ENCODE measurements around the gene KATNB1. TPM values are rescaled to one million over a fixed set of nuclear protein-coding genes. Genes with fewer than 3 reads are reported as not detected.

KATNB1 gene
- polyA plus RNA-seq, 1 of the 3 experiments (the other 2 are of a cell fraction), result 43.7 TPM

DNA sequence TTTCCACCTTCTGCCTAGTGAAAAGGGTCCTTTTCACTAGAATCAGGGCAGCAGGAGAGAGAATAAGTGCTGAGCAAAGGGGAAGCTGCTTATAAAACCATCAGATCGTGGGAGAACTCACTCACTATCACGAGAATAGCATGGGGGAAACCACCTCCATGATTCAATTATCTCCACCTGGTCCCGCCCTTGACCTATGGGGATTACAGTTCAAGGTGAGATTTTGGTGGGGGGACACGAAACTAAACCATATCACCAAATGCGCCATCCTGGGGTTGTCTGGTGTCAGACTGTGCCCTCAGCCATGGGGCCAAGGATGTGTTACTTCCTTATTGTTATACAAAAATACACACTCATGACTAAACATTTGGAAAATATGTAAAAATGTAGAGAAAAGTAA lies 10.4 kb upstream of the KATNB1 start:
- 56% methylated on average over 5 of the region's 5 CpGs for WGBS (ENCODE audit: low lambda C conversion rate)
- CTCF ChIA-PET, result interaction anchor here (0.6 to 1.5 kb wide), 3 partner anchors 149 to 197 kb away, joined by 3 to 6 read pairs (median 3); no protein-coding TSS in a partner anchor

DNA sequence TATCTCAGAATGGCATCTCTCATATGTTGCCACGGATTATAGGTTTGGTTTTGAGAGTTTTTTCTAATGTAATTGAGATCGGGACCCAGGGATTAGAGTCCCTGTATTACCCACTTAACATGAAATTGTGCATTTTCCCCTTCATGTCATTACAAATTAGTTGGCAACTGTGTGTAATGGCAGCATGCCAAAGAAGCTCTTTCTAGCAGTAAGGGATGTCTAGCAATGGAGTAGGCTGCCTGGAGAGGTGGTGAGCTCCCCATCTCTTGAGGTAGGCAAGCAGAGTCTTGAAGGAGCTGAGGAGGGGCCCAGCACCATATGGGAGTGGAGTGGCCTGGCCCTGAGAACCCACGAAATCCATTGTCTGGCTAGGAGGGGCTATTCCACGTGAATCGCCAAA lies 10.0 kb upstream of the KATNB1 start:
- no peaks in the 10 kb centered on the region for H3K79me2 ChIP-seq (ENCODE audit: insufficient read depth)
- no peaks in the 10 kb centered on the region for H3K36me3 ChIP-seq (replicated peaks in 1 of 2; ENCODE audit: control insufficient read depth in 1 of 2, insufficient read depth in 2 of 2, low read length in 1 of 2)
- ChIA-PET POLR2A (no interaction called here), CTCF (interaction anchor here (1.5 to 1.7 kb wide), 2 partner anchors 149 to 151 kb away, joined by 3 read pairs; no protein-coding TSS in a partner anchor)
- 26% methylated on average over 2 of the region's 5 CpGs for WGBS (ENCODE audit: low lambda C conversion rate)
- H3K9me3 ChIP-seq, result no peaks in the 10 kb centered on the region
- DNase-seq, result no peak
- no peak overlapping the region for H3K27ac ChIP-seq (ENCODE audit: low read depth in 2 of 2, low read length in 1 of 2)
- no peak overlapping the region for H2AFZ ChIP-seq (ENCODE audit: low read depth)
- no peaks in the 10 kb centered on the region for H3K9me2 ChIP-seq
- H4K20me1 ChIP-seq (ENCODE audit: insufficient read depth), result no peaks in the 10 kb centered on the region
- H3K4me3 ChIP-seq (ENCODE audit: low read depth in 2 of 2, low read length in 1 of 2), result no peak overlapping the region
- TF ChIP-seq EZH2phosphoT487 (IDR thresholded peaks at IDR 0.05; ENCODE audit: borderline replicate concordance, low read depth) (no peak), TEAD4 (IDR thresholded peaks at IDR 0.05; ENCODE audit: borderline replicate concordance, insufficient read depth) (no peak), RXRA (IDR thresholded peaks at IDR 0.05; ENCODE audit: borderline replicate concordance, low read depth) (no peak), RFX5 (IDR thresholded peaks at IDR 0.05; ENCODE audit: low read length) (no peak), ELF1 (IDR thresholded peaks at IDR 0.05) (no peak), MEF2A (IDR thresholded peaks at IDR 0.05; ENCODE audit: borderline replicate concordance, low read depth) (no peak), NRF1 (IDR thresholded peaks at IDR 0.05; ENCODE audit: low read depth, low read length) (no peak), MXI1 (IDR thresholded peaks at IDR 0.05; ENCODE audit: low read depth, low read length) (no peak)
- TF ChIP-seq, protein P1, sequence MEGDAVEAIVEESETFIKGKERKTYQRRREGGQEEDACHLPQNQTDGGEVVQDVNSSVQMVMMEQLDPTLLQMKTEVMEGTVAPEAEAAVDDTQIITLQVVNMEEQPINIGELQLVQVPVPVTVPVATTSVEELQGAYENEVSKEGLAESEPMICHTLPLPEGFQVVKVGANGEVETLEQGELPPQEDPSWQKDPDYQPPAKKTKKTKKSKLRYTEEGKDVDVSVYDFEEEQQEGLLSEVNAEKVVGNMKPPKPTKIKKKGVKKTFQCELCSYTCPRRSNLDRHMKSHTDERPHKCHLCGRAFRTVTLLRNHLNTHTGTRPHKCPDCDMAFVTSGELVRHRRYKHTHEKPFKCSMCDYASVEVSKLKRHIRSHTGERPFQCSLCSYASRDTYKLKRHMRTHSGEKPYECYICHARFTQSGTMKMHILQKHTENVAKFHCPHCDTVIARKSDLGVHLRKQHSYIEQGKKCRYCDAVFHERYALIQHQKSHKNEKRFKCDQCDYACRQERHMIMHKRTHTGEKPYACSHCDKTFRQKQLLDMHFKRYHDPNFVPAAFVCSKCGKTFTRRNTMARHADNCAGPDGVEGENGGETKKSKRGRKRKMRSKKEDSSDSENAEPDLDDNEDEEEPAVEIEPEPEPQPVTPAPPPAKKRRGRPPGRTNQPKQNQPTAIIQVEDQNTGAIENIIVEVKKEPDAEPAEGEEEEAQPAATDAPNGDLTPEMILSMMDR (IDR thresholded peaks at IDR 0.05), result no peak
- TF ChIP-seq, protein P2, sequence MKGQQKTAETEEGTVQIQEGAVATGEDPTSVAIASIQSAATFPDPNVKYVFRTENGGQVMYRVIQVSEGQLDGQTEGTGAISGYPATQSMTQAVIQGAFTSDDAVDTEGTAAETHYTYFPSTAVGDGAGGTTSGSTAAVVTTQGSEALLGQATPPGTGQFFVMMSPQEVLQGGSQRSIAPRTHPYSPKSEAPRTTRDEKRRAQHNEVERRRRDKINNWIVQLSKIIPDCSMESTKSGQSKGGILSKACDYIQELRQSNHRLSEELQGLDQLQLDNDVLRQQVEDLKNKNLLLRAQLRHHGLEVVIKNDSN (IDR thresholded peaks at IDR 0.05; ENCODE audit: borderline replicate concordance, low read depth), result no peak
- TF ChIP-seq, protein P3, sequence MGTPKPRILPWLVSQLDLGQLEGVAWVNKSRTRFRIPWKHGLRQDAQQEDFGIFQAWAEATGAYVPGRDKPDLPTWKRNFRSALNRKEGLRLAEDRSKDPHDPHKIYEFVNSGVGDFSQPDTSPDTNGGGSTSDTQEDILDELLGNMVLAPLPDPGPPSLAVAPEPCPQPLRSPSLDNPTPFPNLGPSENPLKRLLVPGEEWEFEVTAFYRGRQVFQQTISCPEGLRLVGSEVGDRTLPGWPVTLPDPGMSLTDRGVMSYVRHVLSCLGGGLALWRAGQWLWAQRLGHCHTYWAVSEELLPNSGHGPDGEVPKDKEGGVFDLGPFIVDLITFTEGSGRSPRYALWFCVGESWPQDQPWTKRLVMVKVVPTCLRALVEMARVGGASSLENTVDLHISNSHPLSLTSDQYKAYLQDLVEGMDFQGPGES (IDR thresholded peaks at IDR 0.05; ENCODE audit: low read depth, low read length), result no peak
- H3K27me3 ChIP-seq (ENCODE audit: insufficient read depth), result no peaks in the 10 kb centered on the region; the same call in 1 of the 2 replicates
- H3K4me1 ChIP-seq (ENCODE audit: control insufficient read depth in 1 of 2, insufficient read depth in 2 of 2, low read depth in 1 of 2, low read length in 1 of 2), result peaks cover 0 to 7% of the 10 kb centered on the region in 2 experiments; a peak in 1 of 4 replicates
- no peak overlapping the region for H3K4me2 ChIP-seq
- H3K9ac ChIP-seq, result no peak overlapping the region
- H3F3A ChIP-seq (replicated peaks; ENCODE audit: insufficient read depth), result no peaks in the 10 kb centered on the region

More for the DNA sequence above, 10.4 kb upstream of the KATNB1 start:
- Histone ChIP-seq H3K27me3 (ENCODE audit: insufficient read depth) (no peaks in the 10 kb centered on the region; the same call in 1 of the 2 replicates), H3K36me3 (replicated peaks in 1 of 2; ENCODE audit: control insufficient read depth in 1 of 2, insufficient read depth in 2 of 2, low read length in 1 of 2) (no peaks in the 10 kb centered on the region), H3K27ac (ENCODE audit: low read depth in 2 of 2, low read length in 1 of 2) (no peak overlapping the region), H3K79me2 (ENCODE audit: insufficient read depth) (no peaks in the 10 kb centered on the region), H3K4me2 (no peak overlapping the region), H3K4me1 (ENCODE audit: control insufficient read depth in 1 of 2, insufficient read depth in 2 of 2, low read depth in 1 of 2, low read length in 1 of 2) (peaks cover 0 to 7% of the 10 kb centered on the region in 2 experiments; a peak in 1 of 4 replicates), H3K9me2 (no peaks in the 10 kb centered on the region), H2AFZ (ENCODE audit: low read depth) (no peak overlapping the region), H3F3A (replicated peaks; ENCODE audit: insufficient read depth) (no peaks in the 10 kb centered on the region), H3K9me3 (no peaks in the 10 kb centered on the region), H4K20me1 (ENCODE audit: insufficient read depth) (no peaks in the 10 kb centered on the region), H3K9ac (no peak overlapping the region), H3K4me3 (ENCODE audit: low read depth in 2 of 2, low read length in 1 of 2) (no peak overlapping the region)
- POLR2A ChIA-PET, result no interaction called here
- DNase-seq, result no peak
- TF ChIP-seq, protein P3 (IDR thresholded peaks at IDR 0.05; ENCODE audit: low read depth, low read length), result no peak
- TF ChIP-seq JUND (IDR thresholded peaks at IDR 0.05) (no peak), YY1 (IDR thresholded peaks at IDR 0.05; ENCODE audit: low read depth) (no peak), MEF2A (IDR thresholded peaks at IDR 0.05; ENCODE audit: borderline replicate concordance, low read depth) (no peak), TEAD4 (IDR thresholded peaks at IDR 0.05; ENCODE audit: borderline replicate concordance, insufficient read depth) (no peak), EZH2phosphoT487 (IDR thresholded peaks at IDR 0.05; ENCODE audit: borderline replicate concordance, low read depth) (no peak), MXI1 (IDR thresholded peaks at IDR 0.05; ENCODE audit: low read depth, low read length) (no peak), GATA2 (CRISPR knock-in tag; IDR thresholded peaks at IDR 0.05) (no peak), EP300 (IDR thresholded peaks at IDR 0.05; ENCODE audit: borderline replicate concordance in 1 of 2, low read depth in 1 of 2, low read length in 1 of 2) (no peak)
- TF ChIP-seq, protein P4, sequence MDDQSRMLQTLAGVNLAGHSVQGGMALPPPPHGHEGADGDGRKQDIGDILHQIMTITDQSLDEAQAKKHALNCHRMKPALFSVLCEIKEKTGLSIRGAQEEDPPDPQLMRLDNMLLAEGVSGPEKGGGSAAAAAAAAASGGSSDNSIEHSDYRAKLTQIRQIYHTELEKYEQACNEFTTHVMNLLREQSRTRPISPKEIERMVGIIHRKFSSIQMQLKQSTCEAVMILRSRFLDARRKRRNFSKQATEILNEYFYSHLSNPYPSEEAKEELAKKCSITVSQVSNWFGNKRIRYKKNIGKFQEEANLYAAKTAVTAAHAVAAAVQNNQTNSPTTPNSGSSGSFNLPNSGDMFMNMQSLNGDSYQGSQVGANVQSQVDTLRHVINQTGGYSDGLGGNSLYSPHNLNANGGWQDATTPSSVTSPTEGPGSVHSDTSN (IDR thresholded peaks at IDR 0.05), result no peak
